NCI-H226 (cell line): ENCODE results near the gene C12orf42.

Source experiments
- DNase-seq: peaks from one replicate; pipeline ENCODE4 v3.0.0-alpha.2; 2015

Gene C12orf42

GRCh38 chr12:103331643-103332042, 164.1 kb downstream of the C12orf42 start:
- no peak for DNase-seq

- DNase-seq: no peak
These were observed 165.1 kb downstream of the C12orf42 start for GRCh38 chr12:103330672-103331071.

GRCh38 chr12:103327676-103328075, 168.1 kb downstream of the C12orf42 start:
- DNase-seq: no peak

GRCh38 chr12:103326190-103326589, 169.6 kb downstream of the C12orf42 start:
- no peak for DNase-seq

- no peak for DNase-seq
These were observed 177.2 kb downstream of the C12orf42 start for GRCh38 chr12:103318566-103318965.

- DNase-seq: no peak
These were observed 178.5 kb downstream of the C12orf42 start for GRCh38 chr12:103317220-103317619.

GRCh38 chr12:103314786-103315185, 181.0 kb downstream of the C12orf42 start:
- no peak for DNase-seq

GRCh38 chr12:103313894-103314293, 181.9 kb downstream of the C12orf42 start:
- no peak for DNase-seq

- DNase-seq: no peak
These were observed 182.9 kb downstream of the C12orf42 start for GRCh38 chr12:103312742-103313354.

GRCh38 chr12:103310546-103311270, 185.1 kb downstream of the C12orf42 start:
- DNase-seq: no peak

GRCh38 chr12:103308396-103308795, 187.4 kb downstream of the C12orf42 start:
- no peak for DNase-seq

GRCh38 chr12:103303484-103303883, 192.3 kb downstream of the C12orf42 start:
- DNase-seq: no peak

- DNase-seq: no peak
These were observed 193.9 kb downstream of the C12orf42 start for GRCh38 chr12:103301642-103302591.

GRCh38 chr12:103288016-103288415, 207.8 kb downstream of the C12orf42 start:
- no peak for DNase-seq

GRCh38 chr12:103282124-103282523, 213.6 kb downstream of the C12orf42 start:
- no peak for DNase-seq

- DNase-seq: no peak
These were observed 216.3 kb downstream of the C12orf42 start for GRCh38 chr12:103279444-103279843.

GRCh38 chr12:103278329-103278728, 217.4 kb downstream of the C12orf42 start:
- no peak for DNase-seq

GRCh38 chr12:103273645-103274044, 222.1 kb downstream of the C12orf42 start:
- DNase-seq: no peak

- no peak for DNase-seq
These were observed 222.8 kb downstream of the C12orf42 start for GRCh38 chr12:103272949-103273348.

- DNase-seq: no peak
These were observed 225.8 kb downstream of the C12orf42 start for GRCh38 chr12:103269946-103270345.

GRCh38 chr12:103268831-103269514, 226.8 kb downstream of the C12orf42 start:
- no peak for DNase-seq

- no peak for DNase-seq
These were observed 238.0 kb downstream of the C12orf42 start for GRCh38 chr12:103257763-103258162.
